B cell (primary cell): Measurements from ENCODE around the gene AXDND1. TPM values are rescaled to one million over a fixed set of nuclear protein-coding genes. Genes with fewer than 3 reads are reported as not detected.
A peak's percentile ranks its signal among the peaks of the same experiment; 100 is the strongest.

Source experiments
- ATAC-seq: fragments of 200-7000 bp; cut with Tn5 transposase; one replicate; pipeline ENCODE4 v1.10.0; 2021; ENCODE audit warnings: low read depth, mild to moderate bottlenecking, moderate number of reproducible peaks, moderate library complexity
- CTCF ChIA-PET: fragments of 350-600 bp; sonication (Branson Sonifier 250); formaldehyde crosslinking; loops from one replicate; lab custom pipeline; 2021; ENCODE audit warnings: antibody characterized with exemption, inconsistent platforms; lab: Charles Lee
- POLR2A ChIA-PET: fragments of 350-600 bp; sonication (Branson Sonifier 250); formaldehyde crosslinking; loops from one replicate; lab custom pipeline; 2021; ENCODE audit warnings: antibody characterized with exemption; lab: Charles Lee
- DNase-seq: peaks from one replicate; pipeline ENCODE4 v3.0.0; 2013
- H2AFZ ChIP-seq: 2 replicates; pipeline ENCODE4 v1.6.1; 2012; ENCODE audit warnings: mild to moderate bottlenecking, low read depth, low read length; ENCODE audit not compliant: insufficient read depth, poor library complexity, severe bottlenecking
- H3K27ac ChIP-seq, 2 donors: 1 replicate in 1 of 2; 2 replicates in 1 of 2; pipeline ENCODE4 v1.5.1; 2012 to 2013; ENCODE audit warnings: low read length in 2 of 2, mild to moderate bottlenecking in 2 of 2, moderate library complexity in 1 of 2
- H3K27me3 ChIP-seq, 4 experiments: fragments of 200-600 bp in 1 of 4; sonication (generic) in 1 of 4; replicated peaks in 1 of 4; 1 replicate in 2 of 4; 2 replicates in 2 of 4; pipeline versions ENCODE4 v1.6.1 to v1.7.0; 2013 to 2016; ENCODE audit warnings: low read length in 3 of 4, mild to moderate bottlenecking in 2 of 4, mixed read lengths in 1 of 4, moderate library complexity in 1 of 4; ENCODE audit not compliant: insufficient read depth in 4 of 4, control insufficient read depth in 3 of 4; ENCODE audit errors: control extremely low read depth in 1 of 4
- H3K36me3 ChIP-seq, 2 experiments: replicated peaks in 1 of 2; 1 replicate in 1 of 2; 2 replicates in 1 of 2; pipeline versions ENCODE4 v1.6.1 to v1.7.1; 2013; ENCODE audit warnings: low read length in 1 of 2; ENCODE audit not compliant: insufficient read depth in 2 of 2, control insufficient read depth in 1 of 2; ENCODE audit errors: control extremely low read depth in 1 of 2, extremely low read depth in 1 of 2
- H3K4me1 ChIP-seq, 2 donors: fragments of 200-600 bp in 1 of 2; sonication (generic) in 1 of 2; 1 replicate in 1 of 2; 2 replicates in 1 of 2; pipeline versions ENCODE4 v1.5.1 to v1.6.1; 2013 to 2017; ENCODE audit warnings: low read length in 2 of 2; ENCODE audit not compliant: control insufficient read depth in 2 of 2, insufficient read depth in 2 of 2
- H3K4me2 ChIP-seq: replicated peaks from 2 replicates; pipeline ENCODE3; 2012; ENCODE audit warnings: mild to moderate bottlenecking, low read depth, low read length; ENCODE audit not compliant: poor library complexity, severe bottlenecking
- H3K4me3 ChIP-seq, 5 experiments: fragments of 200-600 bp in 1 of 5; sonication (generic) in 1 of 5; 1 replicate in 3 of 5; 2 replicates in 2 of 5; pipeline versions ENCODE4 v1.5.1 to v1.7.0; 2011 to 2016; ENCODE audit warnings: low read length in 4 of 5, mild to moderate bottlenecking in 4 of 5, low read depth in 2 of 5, control low read depth in 1 of 5, moderate library complexity in 1 of 5; ENCODE audit not compliant: insufficient read depth in 1 of 5; ENCODE audit errors: control extremely low read depth in 1 of 5, extremely low read depth in 1 of 5
- H3K79me2 ChIP-seq: fragments of 200-600 bp; sonication (generic); one replicate; pipeline ENCODE4 v1.6.0; 2016; ENCODE audit warnings: low read length; ENCODE audit not compliant: control insufficient read depth, insufficient read depth
- H3K9ac ChIP-seq: fragments of 200-600 bp; sonication (generic); 2 replicates; pipeline ENCODE4 v1.6.1; 2017; ENCODE audit warnings: mild to moderate bottlenecking, low read length, moderate library complexity
- H3K9me3 ChIP-seq, 3 donors: one replicate each; pipeline versions ENCODE4 v1.6.1 to v1.7.1; 2013; ENCODE audit warnings: low read length in 2 of 3; ENCODE audit not compliant: control insufficient read depth in 2 of 3, insufficient read depth in 1 of 3; ENCODE audit errors: control extremely low read depth in 1 of 3
- H4K20me1 ChIP-seq: 2 replicates; pipeline ENCODE4 v1.6.0; 2012; ENCODE audit warnings: mild to moderate bottlenecking, low read length; ENCODE audit not compliant: insufficient read depth, control insufficient read depth, poor library complexity, severe bottlenecking
- H3K27ac Mint-ChIP-seq: one replicate; pipeline ENCODE4 v1.8.0; 2021; ENCODE audit warnings: mixed read lengths
- H3K27me3 Mint-ChIP-seq: one replicate; pipeline ENCODE4 v1.8.0; 2021; ENCODE audit warnings: mixed read lengths
- H3K4me1 Mint-ChIP-seq: one replicate; pipeline ENCODE4 v1.8.0; 2021; ENCODE audit warnings: mixed read lengths
- H3K4me3 Mint-ChIP-seq: one replicate; pipeline ENCODE4 v1.8.0; 2021; ENCODE audit warnings: mixed read lengths
- H3K9me3 Mint-ChIP-seq: one replicate; pipeline ENCODE4 v1.8.0; 2022; ENCODE audit warnings: mixed read lengths; ENCODE audit not compliant: insufficient read depth
- EZH2 ChIP-seq: IDR thresholded peaks from 2 replicates; pipeline ENCODE4 v1.6.1; 2012; ENCODE audit warnings: borderline replicate concordance, low read depth, mild to moderate bottlenecking, moderate library complexity, low read length; ENCODE audit not compliant: insufficient read depth, poor library complexity, severe bottlenecking
- WGBS: methylation state at CpG from one replicate; pipeline ENCODE4 v1.1.5; 2013; ENCODE audit warnings: missing lambda C conversion rate; ENCODE audit not compliant: insufficient coverage; 5-methylcytosine and 5-hydroxymethylcytosine counted together
- intact Hi-C: fragments of 100-400 bp; cut with micrococcal nuclease; formaldehyde crosslinking; loops from one replicate; pipeline ENCODE4 v1.10.0; 2022
- polyA plus RNA-seq: library from polyadenylated mRNA; depleted of rRNA; stranded (reverse); fragments of >200 nt; gene quantifications from 2 replicates; pipeline ENCODE4 v1.2.3, GENCODE V29; 2012
- total RNA-seq, 2 donors: library from RNA; stranded (reverse); fragments of 120-200 nt in 1 of 2; gene quantifications; 1 replicate in 1 of 2; 2 replicates in 1 of 2; pipeline versions ENCODE4 v1.2.3 to v1.2.4, GENCODE V29; 2013 to 2022
- TF ChIP-seq, protein P1 (sequence below): fragments of 200-600 bp; IDR thresholded peaks from one replicate; pipeline ENCODE4 v1.8.0; 2022; ENCODE audit warnings: antibody characterized with exemption, mild to moderate bottlenecking

AXDND1 gene
- total and polyA plus RNA-seq, 2 donors (not counting 1 experiment from before 2014, with no cell fraction given), result 0.40 to 1.1 TPM

DNA sequence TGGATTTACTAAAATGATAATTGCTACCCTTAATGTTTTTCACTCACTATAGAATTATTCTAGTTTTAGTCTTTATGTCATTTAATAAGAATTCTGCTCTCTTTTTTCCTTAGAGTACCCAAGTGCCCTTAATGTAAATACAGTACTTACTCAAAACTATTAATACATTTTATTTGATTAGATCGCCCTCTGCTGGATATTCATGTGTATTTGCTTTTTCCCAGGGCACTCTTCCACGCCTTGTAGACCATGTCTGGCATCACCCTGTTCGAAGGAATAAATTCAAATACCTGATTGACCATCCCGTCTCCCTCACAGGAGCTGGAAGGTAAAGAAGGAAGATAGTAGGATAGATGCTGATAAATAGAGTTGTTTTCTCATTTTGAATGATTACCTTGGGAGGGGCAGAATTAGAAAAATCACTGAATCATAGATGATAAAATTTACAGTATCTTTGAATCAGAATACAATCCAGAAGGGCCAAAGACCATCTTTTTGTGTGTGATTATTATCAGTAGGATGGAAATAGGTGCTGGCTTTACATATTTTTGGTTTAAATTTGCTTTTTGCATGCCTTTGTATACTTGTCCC lies 4.1 kb downstream of the AXDND1 start:
- no peaks in the 10 kb centered on the region for H3K36me3 ChIP-seq
- Mint-ChIP-seq H3K9me3 (no peaks in the 10 kb centered on the region), H3K4me3 (no peak overlapping the region), H3K27me3 (no peaks in the 10 kb centered on the region), H3K27ac (no peak overlapping the region), H3K4me1 (peaks cover 7% of the 10 kb centered on the region)
- no CpG with 5 or more reads among the region's 4 CpGs for WGBS
- H3K27ac ChIP-seq, result no peak overlapping the region
- H3K9ac ChIP-seq, result no peak overlapping the region
- ATAC-seq, result no peak
- ChIA-PET POLR2A (no interaction called here), CTCF (interaction anchor here (0.6 to 9.4 kb wide), 18 partner anchors 12 to 1070 kb away, joined by 3 to 183 read pairs (median 4); partner anchors contain the start of genes SOAT1 and TOR3A)
- no peak overlapping the region for H2AFZ ChIP-seq
- no peak overlapping the region for H3K4me3 ChIP-seq
- no peak overlapping the region for H3K4me2 ChIP-seq
- no peaks in the 10 kb centered on the region for H3K27me3 ChIP-seq
- DNase-seq, result peak; percentile 79
- no peaks in the 10 kb centered on the region for H3K79me2 ChIP-seq
- intact Hi-C loops, result loop anchor here (1.0 to 10.0 kb wide), 7 partner anchors 249 to 1060 kb away; partner anchors contain the start of genes RALGPS2 and TOR1AIP1
- TF ChIP-seq, protein P1, sequence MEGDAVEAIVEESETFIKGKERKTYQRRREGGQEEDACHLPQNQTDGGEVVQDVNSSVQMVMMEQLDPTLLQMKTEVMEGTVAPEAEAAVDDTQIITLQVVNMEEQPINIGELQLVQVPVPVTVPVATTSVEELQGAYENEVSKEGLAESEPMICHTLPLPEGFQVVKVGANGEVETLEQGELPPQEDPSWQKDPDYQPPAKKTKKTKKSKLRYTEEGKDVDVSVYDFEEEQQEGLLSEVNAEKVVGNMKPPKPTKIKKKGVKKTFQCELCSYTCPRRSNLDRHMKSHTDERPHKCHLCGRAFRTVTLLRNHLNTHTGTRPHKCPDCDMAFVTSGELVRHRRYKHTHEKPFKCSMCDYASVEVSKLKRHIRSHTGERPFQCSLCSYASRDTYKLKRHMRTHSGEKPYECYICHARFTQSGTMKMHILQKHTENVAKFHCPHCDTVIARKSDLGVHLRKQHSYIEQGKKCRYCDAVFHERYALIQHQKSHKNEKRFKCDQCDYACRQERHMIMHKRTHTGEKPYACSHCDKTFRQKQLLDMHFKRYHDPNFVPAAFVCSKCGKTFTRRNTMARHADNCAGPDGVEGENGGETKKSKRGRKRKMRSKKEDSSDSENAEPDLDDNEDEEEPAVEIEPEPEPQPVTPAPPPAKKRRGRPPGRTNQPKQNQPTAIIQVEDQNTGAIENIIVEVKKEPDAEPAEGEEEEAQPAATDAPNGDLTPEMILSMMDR, result peak; percentile 87
- no peak for TF ChIP-seq EZH2
- H3K9me3 ChIP-seq, result no peaks in the 10 kb centered on the region
- no peaks in the 10 kb centered on the region for H4K20me1 ChIP-seq
- H3K4me1 ChIP-seq, result peaks cover 4 to 10% of the 10 kb centered on the region in 2 donors

DNA sequence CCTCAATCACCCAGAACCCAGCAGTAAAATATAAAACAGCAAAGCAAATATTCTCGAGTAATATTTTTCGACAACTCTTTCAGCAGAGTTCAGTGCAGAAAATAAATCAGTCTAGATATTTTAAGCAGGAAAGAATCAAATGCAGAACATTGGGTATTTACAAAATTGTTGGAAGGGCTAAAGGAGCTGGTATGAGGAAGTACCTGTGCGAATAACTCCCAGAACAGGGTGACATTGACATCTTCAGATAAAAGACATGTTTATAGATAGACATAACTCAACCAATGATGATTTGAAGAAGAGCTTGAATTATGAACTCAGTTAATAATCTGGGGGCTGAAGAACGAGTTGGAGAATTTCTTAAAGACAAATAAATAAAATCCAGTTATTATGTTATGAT lies 6.4 kb downstream of the AXDND1 start:
- Histone ChIP-seq H3K79me2 (no peaks in the 10 kb centered on the region), H3K27ac (no peak overlapping the region), H3K4me1 (no peaks in the 10 kb centered on the region), H4K20me1 (no peaks in the 10 kb centered on the region), H3K9me3 (no peaks in the 10 kb centered on the region), H3K4me2 (no peak overlapping the region), H2AFZ (no peak overlapping the region), H3K36me3 (no peaks in the 10 kb centered on the region), H3K27me3 (no peaks in the 10 kb centered on the region), H3K4me3 (no peak overlapping the region), H3K9ac (no peak overlapping the region)
- intact Hi-C loops, result no loop called here
- ATAC-seq (no peak), DNase-seq (no peak)
- TF ChIP-seq, protein P1, result no peak
- TF ChIP-seq EZH2, result no peak
- POLR2A ChIA-PET, result no interaction called here
- no CpG with 5 or more reads among the region's 4 CpGs for WGBS
- CTCF ChIA-PET, result interaction anchor here (1.0 to 9.4 kb wide), 4 partner anchors 10 to 292 kb away, joined by 4 to 183 read pairs (median 39); partner anchors contain the start of gene TOR3A
- H3K9me3 Mint-ChIP-seq, result no peaks in the 10 kb centered on the region
- no peak overlapping the region for H3K4me3 Mint-ChIP-seq
- H3K27ac Mint-ChIP-seq, result no peak overlapping the region
- H3K27me3 Mint-ChIP-seq, result no peaks in the 10 kb centered on the region
- no peaks in the 10 kb centered on the region for H3K4me1 Mint-ChIP-seq
